MCF 10A (cell line): Measurements from ENCODE around the gene KCND2. TPM values are rescaled to one million over a fixed set of nuclear protein-coding genes. Genes with fewer than 3 reads are reported as not detected.
A peak's percentile ranks its signal among the peaks of the same experiment; 100 is the strongest.

Experiments
- BruUV-seq: library from RNA; stranded (reverse); fragments of 400-500 nt; replicated peaks from 2 replicates; lab custom pipeline; 2021; lab: Mats Ljungman, UMichigan
- CTCF ChIA-PET: fragments of 300-600 bp; sonication (Branson Sonifier 250); formaldehyde crosslinking; extraction: SDS; loops from one replicate; lab custom pipeline; 2021; ENCODE audit warnings: antibody characterized with exemption, inconsistent platforms; lab: Yijun Ruan, JAX
- POLR2A ChIA-PET: fragments of 300-600, 350-650 bp; sonication (Branson Sonifier 250); formaldehyde crosslinking; extraction: SDS; loops from one replicate; lab custom pipeline; 2020; ENCODE audit warnings: antibody characterized with exemption, inconsistent platforms; lab: Yijun Ruan, JAX
- DNase-seq: peaks from one replicate; pipeline ENCODE4 v3.0.0-alpha.2; 2018; ENCODE audit not compliant: unreplicated experiment
- H3K27ac Mint-ChIP-seq: one replicate; pipeline ENCODE4 v1.8.0; 2022; ENCODE audit warnings: mild to moderate bottlenecking, low read depth, mixed read lengths; ENCODE audit not compliant: unreplicated experiment
- H3K27me3 Mint-ChIP-seq: one replicate; pipeline ENCODE4 v1.8.0; 2022; ENCODE audit warnings: mixed read lengths; ENCODE audit not compliant: insufficient read depth, unreplicated experiment
- H3K36me3 Mint-ChIP-seq: one replicate; pipeline ENCODE4 v1.8.0; 2022; ENCODE audit warnings: mild to moderate bottlenecking, moderate library complexity, mixed read lengths; ENCODE audit not compliant: insufficient read depth, unreplicated experiment
- H3K4me1 Mint-ChIP-seq: one replicate; pipeline ENCODE4 v1.8.0; 2022; ENCODE audit warnings: mixed read lengths; ENCODE audit not compliant: insufficient read depth, unreplicated experiment
- H3K4me3 Mint-ChIP-seq: one replicate; pipeline ENCODE4 v1.8.0; 2022; ENCODE audit warnings: mild to moderate bottlenecking, moderate library complexity, mixed read lengths; ENCODE audit not compliant: unreplicated experiment
- H3K9me3 Mint-ChIP-seq: one replicate; pipeline ENCODE4 v1.8.0; 2022; ENCODE audit warnings: mixed read lengths; ENCODE audit not compliant: unreplicated experiment
- CTCF ChIP-seq: fragments of 200-600 bp; IDR thresholded peaks from one replicate; pipeline ENCODE4 v1.8.0; 2022; ENCODE audit warnings: antibody characterized with exemption, mild to moderate bottlenecking; ENCODE audit not compliant: unreplicated experiment
- intact Hi-C: fragments of 100-400 bp; cut with micrococcal nuclease; formaldehyde crosslinking; loops from 2 replicates; pipeline ENCODE4 v1.14.1; 2022
- total RNA-seq: library from RNA; stranded (reverse); gene quantifications from 2 replicates; pipeline ENCODE4 v1.2.3, GENCODE V29; 2022

Gene KCND2
- total RNA-seq, 1 experiment from 2014 or later = not detected

- no peaks in the 10 kb centered on the region for H3K9me3 Mint-ChIP-seq
- no peak overlapping the region for H3K4me3 Mint-ChIP-seq
- TF ChIP-seq CTCF = no peak
- CTCF ChIA-PET = interaction anchor here (1.9 to 8.0 kb wide), 2 partner anchors 11 to 45 kb away, joined by 4 to 112 read pairs; no protein-coding TSS in a partner anchor
- H3K36me3 Mint-ChIP-seq = no peaks in the 10 kb centered on the region
- peaks cover 11% of the 10 kb centered on the region for H3K4me1 Mint-ChIP-seq
- BruUV-seq = no TSS peak
- DNase-seq = peak; percentile 50
- POLR2A ChIA-PET = no interaction called here
- peaks cover 15% of the 10 kb centered on the region for H3K27me3 Mint-ChIP-seq
- intact Hi-C loops = loop anchor here (10.0 kb wide), 1 partner anchor 1201 kb away; no protein-coding TSS in a partner anchor
- peak overlapping the region; percentile 63 for H3K27ac Mint-ChIP-seq
Measured at GRCh38 chr7:120794106-120794729, 521.2 kb downstream of the KCND2 start.

GRCh38 chr7:120797026-120797645 is 524.2 kb downstream of the KCND2 start:
- Mint-ChIP-seq H3K4me1 (peaks cover 11% of the 10 kb centered on the region), H3K27me3 (peaks cover 14% of the 10 kb centered on the region), H3K4me3 (no peak overlapping the region), H3K36me3 (no peaks in the 10 kb centered on the region), H3K9me3 (no peaks in the 10 kb centered on the region), H3K27ac (no peak overlapping the region)
- ChIA-PET CTCF (interaction anchor here (0.6 to 8.0 kb wide), 5 partner anchors 8 to 312 kb away, joined by 3 to 112 read pairs (median 4); no protein-coding TSS in a partner anchor), POLR2A (no interaction called here)
- intact Hi-C loops = loop anchor here (10.0 kb wide), 1 partner anchor 1198 kb away; no protein-coding TSS in a partner anchor
- no peak for TF ChIP-seq CTCF
- BruUV-seq = no TSS peak
- no peak for DNase-seq

- BruUV-seq = no TSS peak
- intact Hi-C loops = loop anchor here (10.0 kb wide), 1 partner anchor 1196 kb away; no protein-coding TSS in a partner anchor
- Mint-ChIP-seq H3K4me1 (peaks cover 5% of the 10 kb centered on the region), H3K27ac (no peak overlapping the region), H3K36me3 (no peaks in the 10 kb centered on the region), H3K27me3 (peaks cover 27% of the 10 kb centered on the region), H3K4me3 (no peak overlapping the region), H3K9me3 (no peaks in the 10 kb centered on the region)
- no peak for TF ChIP-seq CTCF
- no peak for DNase-seq
- CTCF ChIA-PET = interaction anchor here (0.5 to 2.2 kb wide), 2 partner anchors 8 to 188 kb away, joined by 3 to 5 read pairs; no protein-coding TSS in a partner anchor
- POLR2A ChIA-PET = no interaction called here
Measured at GRCh38 chr7:120799147-120799546, 526.2 kb downstream of the KCND2 start.
